Measurements from ENCODE around the gene TNIK.

Gene TNIK

DNA sequence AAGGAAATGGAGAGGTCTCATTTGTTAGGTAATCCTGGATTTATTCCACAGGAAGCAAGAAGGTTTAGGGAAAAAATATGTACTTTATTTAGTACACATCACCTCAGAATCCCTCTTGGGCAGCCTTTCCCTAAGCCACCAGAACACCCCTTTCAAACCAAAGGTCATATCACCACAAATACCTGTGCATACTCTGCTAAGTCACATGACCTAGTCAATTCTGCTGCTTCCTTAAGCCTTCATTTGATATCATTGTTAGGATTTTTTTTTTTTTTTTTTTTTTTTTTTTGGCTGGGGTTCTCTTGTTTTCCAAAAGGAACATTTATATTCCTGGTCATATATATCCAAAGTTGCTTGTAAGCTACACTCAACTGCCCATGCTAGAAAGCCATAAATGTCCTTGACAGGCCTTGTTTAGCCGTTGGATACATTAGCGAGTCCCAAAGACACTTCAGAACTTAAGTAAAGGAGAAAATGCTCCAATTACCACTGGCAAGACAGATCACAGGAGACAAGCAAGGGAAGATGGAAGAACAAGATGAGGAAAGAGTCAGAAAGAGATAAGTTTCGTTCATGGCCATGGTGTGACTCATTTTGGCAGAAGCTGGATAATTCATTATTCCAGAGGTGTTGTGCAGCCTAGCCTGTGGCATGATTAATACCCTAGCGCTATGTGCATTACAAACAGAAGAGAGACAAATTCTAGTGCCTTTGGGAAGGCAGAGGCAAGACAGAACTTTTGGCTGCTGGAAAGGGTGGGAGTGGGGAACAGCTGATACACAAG, 278.1 kb downstream of the TNIK start:
- DNase-seq = no peak

DNA sequence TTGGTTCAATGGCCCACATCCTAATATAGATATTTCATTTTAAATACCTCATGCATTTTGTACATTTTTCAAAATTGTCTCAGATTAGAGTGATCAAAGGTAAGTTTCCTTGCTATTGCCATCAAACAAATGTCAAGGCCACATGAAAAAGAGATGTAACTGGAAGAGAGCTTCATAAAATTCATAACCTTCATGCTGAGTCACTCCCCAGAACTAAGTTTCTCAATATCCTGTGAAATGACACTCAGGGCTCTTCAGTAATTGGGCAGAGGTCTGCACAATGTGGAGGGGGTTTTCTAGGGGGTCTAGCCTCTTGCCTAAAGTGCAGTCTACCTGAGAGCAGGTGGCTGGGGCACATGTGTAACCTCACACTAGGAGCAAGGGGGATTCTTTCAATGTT, 281.5 kb downstream of the TNIK start:
- peak; percentile 27 for DNase-seq

DNA sequence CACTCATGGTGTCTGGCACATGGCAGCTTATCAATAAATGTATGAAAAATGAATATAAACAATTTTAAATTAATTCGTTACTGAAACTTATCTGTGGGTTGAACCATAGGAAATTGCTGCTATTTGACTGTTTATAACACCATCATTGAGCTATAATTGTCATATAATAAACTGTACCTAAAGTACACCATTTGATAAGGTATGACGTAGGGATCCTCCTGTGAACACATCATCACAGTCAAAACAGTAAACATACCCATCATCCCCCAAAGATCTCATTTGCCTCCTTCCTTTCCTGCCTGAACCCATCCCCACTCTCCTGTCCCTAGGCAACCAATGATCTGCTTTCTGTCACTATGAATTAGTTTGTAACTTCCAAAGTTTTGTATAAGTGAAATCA, 282.7 kb downstream of the TNIK start:
- DNase-seq = no peak

DNA sequence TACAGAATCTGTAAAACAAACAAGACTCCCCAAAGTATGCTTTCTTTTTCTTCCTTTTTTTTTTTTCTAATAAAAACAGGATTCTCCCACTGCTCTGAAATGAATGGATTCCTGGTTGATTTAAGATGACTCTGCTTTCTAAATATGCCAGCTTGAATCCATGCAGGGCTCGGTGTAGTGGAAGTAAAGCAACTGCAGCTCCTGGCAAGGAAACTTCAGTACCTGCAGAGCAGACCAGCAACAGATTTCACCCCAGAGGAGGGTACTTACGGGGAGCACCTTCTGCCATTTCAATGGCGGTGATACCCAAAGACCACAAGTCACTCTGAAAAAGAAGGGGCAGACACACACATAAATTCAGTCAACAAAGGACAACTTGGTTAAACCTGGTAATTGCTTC, 283.1 kb downstream of the TNIK start:
- DNase-seq = no peak

DNA sequence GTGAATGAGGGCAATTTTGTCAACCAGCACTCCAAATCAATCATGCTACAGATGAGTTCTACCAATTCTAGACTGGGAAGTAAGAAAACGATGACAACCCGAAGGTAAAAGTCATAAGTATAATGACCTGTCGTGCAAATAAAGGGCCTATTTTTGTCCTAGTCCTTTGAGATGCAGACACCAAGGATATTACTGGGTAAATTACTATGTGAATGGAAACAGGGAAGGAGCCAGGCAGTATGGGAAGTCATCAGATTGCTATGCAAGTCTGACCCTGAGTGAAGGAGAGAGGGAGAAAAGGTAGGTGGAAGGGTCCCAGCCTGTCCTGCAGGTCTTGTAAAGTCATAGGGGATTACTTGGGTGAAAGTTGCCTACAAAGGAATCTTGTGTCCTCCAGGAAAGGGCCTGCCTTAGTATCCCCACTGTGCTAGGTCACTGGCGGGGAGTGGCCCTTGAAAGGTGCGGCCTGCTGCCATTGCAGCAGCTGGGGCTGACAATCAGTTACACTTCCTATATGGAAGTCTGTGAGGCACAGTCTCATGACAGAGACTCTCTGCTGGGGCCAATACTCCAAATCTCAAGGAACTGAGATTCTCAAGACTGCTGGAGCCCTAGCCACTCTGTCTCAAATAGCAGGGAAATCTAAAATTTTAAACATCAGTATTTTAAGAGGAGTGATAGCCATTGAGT, 283.8 kb downstream of the TNIK start:
- peak; percentile 41 for DNase-seq

DNA sequence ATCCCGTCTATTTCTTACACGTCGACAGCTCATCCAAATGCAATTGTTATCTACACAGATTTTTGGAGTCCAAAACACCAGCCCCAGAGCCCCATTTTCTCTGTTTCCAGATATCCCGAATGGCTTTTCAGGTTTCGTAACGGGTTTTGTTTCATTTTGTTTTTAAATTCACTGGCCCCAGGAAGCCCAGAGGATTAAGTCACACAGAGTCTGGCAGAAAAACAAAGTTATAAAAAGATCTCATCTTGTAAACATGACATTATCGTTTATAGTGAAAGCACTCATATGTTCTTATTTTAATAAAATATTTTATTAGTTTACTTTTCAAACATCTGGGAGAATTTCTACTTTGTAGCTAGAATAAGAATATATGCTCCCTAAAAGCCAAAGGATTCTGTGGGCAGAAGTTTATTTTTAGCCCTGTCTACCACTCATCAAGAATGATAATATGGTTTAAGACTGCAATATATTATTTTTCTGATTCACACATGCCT, 284.4 kb downstream of the TNIK start:
- no peak for DNase-seq

DNA sequence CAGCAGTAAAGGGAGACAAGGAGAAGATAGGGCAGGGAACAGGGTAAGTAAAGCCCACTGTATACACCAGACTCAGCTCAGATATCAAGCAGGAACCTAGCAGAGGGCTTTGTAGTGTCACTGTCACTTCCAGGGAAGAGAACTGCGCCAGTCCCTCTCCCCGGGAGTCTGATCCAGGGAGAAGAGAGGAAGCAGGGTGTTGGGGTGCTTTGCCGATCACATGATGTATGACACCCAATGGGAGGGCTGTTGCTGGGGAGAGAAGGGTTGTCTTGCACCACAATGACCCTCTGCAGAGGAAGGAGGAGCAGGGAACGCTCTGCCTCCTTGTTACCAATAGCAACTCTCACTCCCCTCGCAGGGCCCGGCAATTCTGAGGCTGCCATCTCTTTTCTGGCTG, 286.5 kb downstream of the TNIK start:
- DNase-seq = peak; percentile 47

DNA sequence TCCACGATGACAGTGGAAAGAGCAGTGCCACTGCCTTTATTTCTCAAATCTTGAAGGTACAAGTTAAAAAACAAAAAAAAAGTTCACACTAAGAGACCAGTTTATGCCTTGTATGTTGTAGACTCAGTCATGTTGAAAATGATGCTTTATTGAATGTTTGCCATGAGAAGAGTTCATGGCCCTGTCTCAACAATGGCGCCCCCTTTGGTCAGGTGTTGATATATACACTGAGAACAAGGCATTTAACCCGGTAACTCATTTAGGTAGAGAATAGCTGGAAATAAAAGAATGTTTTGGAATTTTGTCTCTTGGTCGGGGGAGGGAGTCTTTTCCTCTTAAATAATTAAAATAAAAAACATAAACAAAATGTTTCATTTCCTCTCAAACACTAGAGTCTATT, 288.1 kb downstream of the TNIK start:
- no peak for DNase-seq

DNA sequence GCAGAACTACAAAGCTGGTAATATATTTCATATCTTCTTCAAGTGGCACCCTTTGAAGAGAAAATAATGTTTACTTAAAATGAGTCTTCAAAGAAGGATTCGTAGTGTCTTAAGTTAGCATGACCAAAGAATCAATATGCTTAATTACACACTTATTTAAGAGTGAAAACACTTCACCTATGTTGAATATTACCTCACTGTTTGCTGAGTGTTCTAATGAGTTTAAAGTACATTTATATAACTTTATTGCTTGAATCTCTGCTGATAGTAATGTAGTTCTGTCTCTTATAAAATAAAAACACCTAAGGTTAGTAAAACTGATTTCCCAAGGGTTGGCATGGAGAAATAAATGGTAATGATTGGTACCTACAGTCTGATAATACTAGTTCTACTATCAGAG, 290.3 kb downstream of the TNIK start:
- DNase-seq = no peak

DNA sequence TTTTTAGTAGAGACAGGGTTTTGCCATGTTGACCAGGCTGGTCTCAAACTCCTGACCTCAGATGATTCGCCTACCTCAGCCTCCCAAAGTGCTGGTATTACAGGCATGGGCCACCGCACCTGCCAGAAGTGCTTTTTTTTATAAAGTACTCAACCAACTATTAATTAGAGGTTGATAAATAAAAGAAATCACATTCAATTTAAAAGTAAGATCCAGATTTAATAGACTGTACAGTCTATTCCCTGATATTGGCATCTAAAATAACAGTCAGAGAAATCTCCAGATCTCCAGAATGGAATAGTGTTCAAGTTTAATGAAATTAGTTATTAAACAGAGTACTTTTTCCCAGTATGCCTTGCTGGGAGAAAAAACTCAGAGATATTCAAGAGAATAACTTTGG, 290.8 kb downstream of the TNIK start:
- DNase-seq = no peak

DNA sequence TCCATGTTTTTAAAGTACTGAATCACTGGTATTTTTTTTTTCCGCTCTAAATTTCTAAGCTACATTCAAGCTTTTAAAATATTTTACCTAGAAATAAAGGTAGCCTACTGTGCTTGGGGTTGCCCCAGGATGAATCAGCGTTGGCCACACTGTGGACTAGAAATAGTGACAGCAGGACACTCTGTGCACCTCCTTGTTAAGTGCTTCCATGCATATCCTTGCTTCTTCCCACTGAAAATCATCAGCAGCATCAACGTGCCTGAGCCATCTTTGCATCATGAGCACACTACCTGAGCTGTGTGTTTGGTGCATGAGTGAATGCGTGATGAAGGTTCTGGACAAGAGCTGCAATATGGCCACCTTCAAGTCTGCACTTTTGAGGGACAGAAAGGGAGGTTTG, 291.7 kb downstream of the TNIK start:
- no peak for DNase-seq

DNA sequence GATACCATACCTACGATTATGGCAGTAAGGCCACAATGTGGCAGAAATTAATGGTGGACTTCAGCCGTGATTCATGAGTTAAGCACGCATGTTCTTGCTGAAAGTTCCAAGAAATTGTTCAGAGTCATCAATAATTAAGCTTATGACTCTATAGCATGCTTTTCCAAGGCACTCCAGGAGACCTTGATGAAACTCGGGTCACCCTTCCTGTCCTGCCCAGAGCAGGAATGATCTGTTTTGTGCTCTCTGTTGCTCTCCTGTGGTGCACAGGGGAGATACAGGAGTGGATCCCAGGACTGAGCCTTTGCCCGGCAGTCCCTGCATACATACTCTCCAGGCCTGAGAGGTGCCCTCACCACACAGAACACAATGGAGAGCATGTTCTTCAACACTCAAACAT, 292.1 kb downstream of the TNIK start:
- no peak for DNase-seq

DNA sequence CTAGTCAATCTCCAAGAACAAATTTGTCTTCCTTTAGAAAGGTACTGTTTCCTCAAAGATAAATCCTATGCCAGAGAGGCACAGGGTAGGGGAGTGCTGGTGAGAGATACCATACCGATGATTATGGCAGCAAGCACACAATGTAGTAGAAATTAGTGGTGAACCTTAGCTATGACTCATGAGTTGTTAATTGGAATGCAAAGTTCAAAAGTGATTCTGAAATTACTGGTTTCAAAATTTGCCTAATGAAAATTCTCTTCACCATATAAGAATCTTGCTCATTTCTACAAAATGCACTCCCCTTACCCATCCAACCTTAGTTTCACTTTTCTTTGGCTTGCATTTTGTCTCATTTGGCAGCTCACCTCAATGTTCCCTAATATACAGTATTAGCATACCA, 294.2 kb downstream of the TNIK start:
- no peak for DNase-seq

DNA sequence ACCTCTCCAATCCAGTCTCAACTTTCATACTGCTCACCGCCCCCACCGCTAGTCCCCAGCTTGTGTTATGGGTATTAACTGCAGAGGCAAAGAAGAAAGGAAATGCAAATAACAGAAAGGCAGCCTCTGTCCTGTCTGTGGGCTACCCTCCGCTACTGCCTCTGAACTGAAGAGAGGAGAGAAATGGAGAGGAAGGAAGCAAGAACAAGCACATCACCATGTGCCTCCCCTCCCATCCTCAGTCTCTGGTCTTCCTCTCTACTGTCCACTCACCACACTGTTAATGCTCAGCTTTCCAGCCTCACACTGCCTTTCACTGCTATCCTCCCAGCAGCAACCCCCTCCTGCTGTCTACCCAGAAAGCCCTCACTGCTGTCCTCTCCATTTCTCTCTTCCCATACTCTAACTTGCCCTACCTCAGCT, 294.7 kb downstream of the TNIK start:
- DNase-seq = no peak

DNA sequence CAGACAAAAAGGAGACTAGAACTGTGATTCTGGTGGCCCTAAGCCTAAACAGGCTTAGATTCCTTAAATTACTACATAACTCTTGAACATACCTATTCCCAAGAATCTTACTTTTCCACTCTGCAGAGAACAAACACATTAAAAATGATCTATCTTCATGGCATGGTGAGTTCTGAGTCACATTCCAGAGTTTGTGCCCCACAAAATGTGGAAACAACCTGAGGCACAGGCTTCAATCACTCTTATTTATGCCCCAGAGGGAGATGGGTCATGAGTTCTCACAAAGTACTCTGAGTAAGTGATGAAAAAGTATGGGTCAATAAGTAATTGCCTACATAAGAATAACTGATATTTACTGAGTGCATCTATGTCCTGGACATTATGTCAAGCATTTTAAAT, 296.1 kb downstream of the TNIK start:
- DNase-seq = no peak

DNA sequence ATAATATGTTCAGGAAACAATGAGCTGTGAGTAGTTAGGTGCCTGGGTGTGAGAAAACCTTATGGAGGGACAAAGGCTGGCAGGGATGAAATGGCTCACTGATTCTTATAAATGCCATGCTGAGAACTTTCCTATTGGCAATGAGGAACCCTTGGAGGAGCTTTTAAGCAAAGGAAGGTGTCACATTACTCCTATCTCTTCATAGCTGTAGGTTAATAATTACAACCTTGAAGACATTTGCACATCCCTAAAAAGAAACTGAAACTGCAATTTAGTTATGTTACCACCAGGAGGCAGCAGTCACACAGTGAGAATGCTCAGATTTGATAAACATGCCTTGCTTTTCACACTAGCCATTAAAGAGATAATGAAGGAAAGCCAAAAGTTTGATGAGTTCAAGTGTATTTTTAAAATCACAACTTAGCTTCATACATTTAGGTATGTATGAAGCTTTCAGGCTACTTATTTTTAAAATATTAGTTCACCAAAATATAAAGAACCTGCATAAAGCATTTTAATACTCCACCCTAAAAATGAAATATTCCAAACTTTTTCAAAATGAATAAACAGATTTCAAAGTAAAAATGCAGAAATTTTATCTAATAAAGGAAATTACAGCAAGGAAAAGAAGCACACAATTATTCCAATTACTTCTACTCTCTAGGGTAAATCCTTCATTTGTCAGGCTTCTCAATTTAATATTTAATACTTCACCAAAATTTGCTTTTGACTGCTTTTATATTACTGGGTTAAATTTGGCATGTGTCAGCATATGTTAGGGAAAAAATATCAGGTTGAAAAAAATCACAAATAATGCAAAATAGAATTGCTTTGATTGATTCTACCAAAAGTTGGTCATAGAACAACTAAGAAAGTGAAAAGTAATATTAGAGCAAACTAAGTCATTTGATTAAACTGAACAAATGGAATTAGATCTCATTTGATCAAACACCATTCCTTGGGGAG, 296.8 kb downstream of the TNIK start:
- DNase-seq = peak; percentile 59

DNA sequence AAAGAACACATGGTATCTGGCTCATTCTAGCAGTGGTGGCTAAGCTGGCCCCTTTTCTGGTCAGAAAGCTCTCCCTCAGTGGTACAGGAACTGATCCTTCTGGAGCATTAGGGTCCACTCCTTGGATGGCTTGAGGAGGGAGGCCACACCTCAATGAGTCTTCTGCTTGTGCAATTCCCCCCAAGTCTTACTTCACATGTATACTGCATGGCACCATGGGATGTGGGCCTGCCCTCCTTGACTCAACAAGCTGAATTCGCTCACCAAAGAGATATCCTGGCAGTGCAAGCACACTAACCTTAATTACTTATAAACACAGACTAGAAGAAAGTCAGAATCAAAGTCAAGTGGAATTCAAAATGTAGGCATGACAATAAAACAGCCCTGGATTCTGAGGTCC, 299.9 kb downstream of the TNIK start:
- peak; percentile 12 for DNase-seq

DNA sequence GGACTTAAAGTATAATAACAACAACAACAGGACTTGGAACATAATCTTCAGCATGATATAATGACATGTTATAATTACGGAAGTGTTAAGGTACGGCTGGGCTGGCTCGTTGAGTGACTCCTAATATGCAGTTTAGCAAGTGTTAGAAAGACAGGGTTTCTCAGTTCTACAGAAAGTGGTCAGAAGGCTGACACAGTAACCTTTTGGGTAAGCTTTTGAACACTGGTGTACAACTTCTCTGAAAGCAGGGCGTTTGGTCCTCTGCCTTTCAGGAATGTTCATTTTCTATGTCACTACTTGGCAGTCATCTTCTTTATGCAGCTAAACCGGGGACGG, 300.4 kb downstream of the TNIK start:
- DNase-seq = no peak

DNA sequence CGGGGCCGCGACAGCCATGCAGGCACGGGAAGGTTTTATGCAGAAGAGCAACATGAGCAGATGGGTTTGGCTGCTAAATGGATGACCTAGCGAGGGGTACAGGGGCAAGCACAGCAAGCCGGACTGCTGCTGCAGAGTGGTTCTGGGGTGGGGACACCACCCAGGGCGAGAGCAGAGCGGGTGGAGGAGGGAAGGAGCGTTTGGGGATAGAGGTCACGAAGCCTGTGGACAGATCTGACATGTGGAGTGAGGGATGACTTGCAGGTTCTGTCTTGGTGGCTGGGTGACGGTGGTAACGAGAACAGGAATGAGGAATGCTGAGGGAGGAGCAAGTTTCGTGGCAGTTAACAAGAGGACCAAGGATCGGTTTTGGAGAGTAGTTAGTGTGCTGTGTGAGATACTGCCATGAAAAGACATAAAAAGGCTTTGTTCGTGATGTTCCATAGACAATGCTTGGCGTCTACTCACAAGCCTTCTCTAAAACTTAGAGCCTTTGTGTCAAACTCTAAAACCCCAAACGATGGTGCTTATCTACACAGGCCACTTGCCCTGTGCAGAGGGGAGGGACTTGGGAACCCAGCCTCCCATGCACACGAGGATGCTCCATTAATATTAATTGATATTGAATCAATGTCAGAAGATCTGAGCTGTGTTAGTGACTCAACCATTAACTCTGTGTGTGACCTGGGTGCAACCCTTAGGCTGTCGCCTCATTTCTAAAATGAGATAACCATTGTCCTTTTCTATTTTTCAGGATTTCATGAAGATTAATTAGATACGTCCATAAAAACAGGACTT, 301.0 kb downstream of the TNIK start:
- DNase-seq = no peak

DNA sequence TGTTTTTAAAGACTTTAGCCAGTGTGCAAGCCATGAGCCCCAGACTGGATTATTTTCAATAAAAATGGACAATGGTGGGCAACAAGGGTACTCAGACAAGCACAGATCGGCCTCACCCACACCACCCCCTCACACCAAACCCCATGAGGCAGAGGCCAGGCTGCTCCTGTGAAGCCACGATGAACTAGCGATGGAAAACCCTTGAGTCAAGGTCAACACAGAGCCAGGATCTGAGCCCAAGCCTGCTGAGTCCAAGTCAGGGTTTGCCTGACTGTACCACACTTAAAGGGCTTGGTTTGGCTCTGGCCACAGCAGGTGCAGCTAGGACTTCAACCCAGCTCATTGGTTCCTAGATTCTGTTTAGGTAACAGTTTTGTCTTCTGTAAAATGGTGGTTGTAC, 302.2 kb downstream of the TNIK start:
- DNase-seq = no peak

DNA sequence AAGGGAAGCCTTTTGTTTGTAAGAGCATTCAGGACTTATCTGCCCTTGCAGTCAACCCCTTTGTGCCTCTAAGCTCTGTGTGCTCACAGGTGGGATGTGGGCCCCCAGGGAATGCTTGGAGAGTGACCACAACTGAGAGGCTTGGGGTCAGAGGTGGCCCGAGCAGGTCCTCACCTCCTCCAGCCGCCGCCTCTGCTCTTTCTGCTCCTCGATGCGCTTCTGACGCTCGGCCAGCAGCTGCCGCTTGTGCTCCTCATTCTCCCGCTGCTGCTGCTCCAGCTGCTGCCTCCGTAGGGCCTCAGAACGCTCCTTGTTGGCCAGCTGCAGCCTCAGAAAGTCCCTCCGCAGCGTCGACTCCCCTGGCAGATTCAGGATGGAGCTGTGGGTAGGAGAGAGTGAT, 302.9 kb downstream of the TNIK start:
- DNase-seq = no peak

DNA sequence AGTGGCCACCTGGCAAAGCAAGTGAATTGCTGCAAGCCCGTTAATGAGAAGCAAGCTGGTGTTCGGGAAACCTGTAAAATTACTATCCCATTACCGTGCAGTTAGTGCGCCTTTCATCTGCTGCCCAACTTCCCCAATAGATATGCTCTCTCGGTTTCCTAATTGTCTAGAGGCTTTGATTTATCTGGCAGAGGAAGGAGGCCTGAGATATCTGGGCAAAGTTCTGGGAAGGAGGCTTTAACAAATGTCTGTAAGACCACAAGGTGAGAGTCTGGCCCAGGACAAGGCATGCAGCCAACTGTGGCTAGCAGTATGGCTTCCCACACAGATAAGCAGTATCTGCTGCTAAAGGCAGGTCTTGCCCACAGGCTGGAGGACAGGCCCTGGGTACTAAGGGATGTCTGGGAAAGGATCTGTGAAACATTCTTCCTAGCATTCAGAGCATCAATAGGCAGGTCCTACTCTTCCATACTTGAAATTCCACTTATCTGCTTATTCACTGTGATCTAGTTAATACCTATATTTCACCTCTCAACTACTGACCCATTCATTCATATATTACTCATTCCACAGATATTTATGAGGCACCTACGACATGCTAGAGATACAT, 303.7 kb downstream of the TNIK start:
- DNase-seq = no peak

Measured in inflammatory macrophage treated with lipopolysaccharide for 4 hours (primary cell).